ENCODE data around the gene AMPH. TPM values are rescaled to one million over a fixed set of nuclear protein-coding genes. Genes with fewer than 3 reads are reported as not detected.
A peak's percentile ranks its signal among the peaks of the same experiment; 100 is the strongest.

The AMPH gene
- total RNA-seq, 2 experiments from 2014 or later, result not detected

GRCh38 chr7:38504684-38505083, 126.5 kb downstream of the AMPH start:
- CTCF ChIA-PET, result interaction anchor here (1.2 kb wide), 1 partner anchor 105 kb away, joined by 3 read pairs; no protein-coding TSS in a partner anchor
- no peaks in the 10 kb centered on the region for H3K36me3 Mint-ChIP-seq

GRCh38 chr7:38502848-38503247, 128.3 kb downstream of the AMPH start:
- H3K27ac Mint-ChIP-seq, result no peak overlapping the region
- ATAC-seq (no peak), DNase-seq (no peak)
- H3K4me3 Mint-ChIP-seq, result no peak overlapping the region
- H3K9me3 Mint-ChIP-seq (ENCODE audit: low read depth), result no peaks in the 10 kb centered on the region
- CTCF ChIA-PET, result no interaction called here
- peaks cover 20% of the 10 kb centered on the region for H3K27me3 Mint-ChIP-seq
- H3K4me1 Mint-ChIP-seq, result no peaks in the 10 kb centered on the region
- no peaks in the 10 kb centered on the region for H3K36me3 Mint-ChIP-seq

More at GRCh38 chr7:38504684-38505083, 126.5 kb downstream of the AMPH start:
- H3K9me3 Mint-ChIP-seq (ENCODE audit: low read depth), result no peaks in the 10 kb centered on the region
- DNase-seq, result no peak
- H3K27ac Mint-ChIP-seq, result no peak overlapping the region
- no peaks in the 10 kb centered on the region for H3K4me1 Mint-ChIP-seq
- H3K27me3 Mint-ChIP-seq, result peaks cover 15% of the 10 kb centered on the region
- H3K4me3 Mint-ChIP-seq, result no peak overlapping the region
- ATAC-seq, result no peak

GRCh38 chr7:38502289-38502688, 128.9 kb downstream of the AMPH start:
- Mint-ChIP-seq H3K36me3 (no peaks in the 10 kb centered on the region), H3K27me3 (peaks cover 20% of the 10 kb centered on the region), H3K9me3 (ENCODE audit: low read depth) (no peaks in the 10 kb centered on the region), H3K27ac (no peak overlapping the region), H3K4me1 (no peaks in the 10 kb centered on the region), H3K4me3 (no peak overlapping the region)
- DNase-seq (no peak), ATAC-seq (no peak)
- CTCF ChIA-PET, result no interaction called here

- Mint-ChIP-seq H3K27ac (no peak overlapping the region), H3K27me3 (peaks cover 25% of the 10 kb centered on the region), H3K9me3 (ENCODE audit: low read depth) (no peaks in the 10 kb centered on the region), H3K36me3 (no peaks in the 10 kb centered on the region), H3K4me3 (no peak overlapping the region), H3K4me1 (no peaks in the 10 kb centered on the region)
- ATAC-seq (no peak), DNase-seq (no peak)
- CTCF ChIA-PET, result no interaction called here
These were observed 139.2 kb downstream of the AMPH start for GRCh38 chr7:38492010-38492409.

- peaks cover 3% of the 10 kb centered on the region for H3K9me3 Mint-ChIP-seq (ENCODE audit: low read depth)
- H3K4me1 Mint-ChIP-seq, result no peaks in the 10 kb centered on the region
- H3K36me3 Mint-ChIP-seq, result peaks cover 2% of the 10 kb centered on the region
- H3K27ac Mint-ChIP-seq, result no peak overlapping the region
- CTCF ChIA-PET, result no interaction called here
- DNase-seq (no peak), ATAC-seq (no peak)
- H3K27me3 Mint-ChIP-seq, result peaks cover 45% of the 10 kb centered on the region
- H3K4me3 Mint-ChIP-seq, result no peak overlapping the region
These were observed 148.7 kb downstream of the AMPH start for GRCh38 chr7:38482521-38482920.

- CTCF ChIA-PET, result no interaction called here
- no peaks in the 10 kb centered on the region for H3K4me1 Mint-ChIP-seq
- peaks cover 2% of the 10 kb centered on the region for H3K36me3 Mint-ChIP-seq
- no peak for DNase-seq
- ATAC-seq, result no peak
- H3K27ac Mint-ChIP-seq, result no peak overlapping the region
- H3K9me3 Mint-ChIP-seq (ENCODE audit: low read depth), result peaks cover 3% of the 10 kb centered on the region
- H3K27me3 Mint-ChIP-seq, result peaks cover 36% of the 10 kb centered on the region
- no peak overlapping the region for H3K4me3 Mint-ChIP-seq
These were observed 149.8 kb downstream of the AMPH start for GRCh38 chr7:38481401-38481800.

GRCh38 chr7:38478404-38478803, 152.8 kb downstream of the AMPH start:
- peaks cover 2% of the 10 kb centered on the region for H3K36me3 Mint-ChIP-seq
- no peaks in the 10 kb centered on the region for H3K4me1 Mint-ChIP-seq
- H3K4me3 Mint-ChIP-seq, result no peak overlapping the region
- ATAC-seq, result no peak
- peaks cover 18% of the 10 kb centered on the region for H3K27me3 Mint-ChIP-seq
- peaks cover 2% of the 10 kb centered on the region for H3K9me3 Mint-ChIP-seq (ENCODE audit: low read depth)
- no peak overlapping the region for H3K27ac Mint-ChIP-seq
- CTCF ChIA-PET, result no interaction called here
- DNase-seq, result no peak

GRCh38 chr7:38477333-38477732, 153.8 kb downstream of the AMPH start:
- H3K27ac Mint-ChIP-seq, result no peak overlapping the region
- H3K4me1 Mint-ChIP-seq, result no peaks in the 10 kb centered on the region
- H3K9me3 Mint-ChIP-seq (ENCODE audit: low read depth), result peaks cover 2% of the 10 kb centered on the region
- CTCF ChIA-PET, result no interaction called here
- DNase-seq (no peak), ATAC-seq (no peak)
- peaks cover 10% of the 10 kb centered on the region for H3K27me3 Mint-ChIP-seq
- no peak overlapping the region for H3K4me3 Mint-ChIP-seq
- peaks cover 2% of the 10 kb centered on the region for H3K36me3 Mint-ChIP-seq

GRCh38 chr7:38476764-38477163, 154.4 kb downstream of the AMPH start:
- peaks cover 6% of the 10 kb centered on the region for H3K27me3 Mint-ChIP-seq
- ATAC-seq (no peak), DNase-seq (no peak)
- H3K36me3 Mint-ChIP-seq, result peaks cover 2% of the 10 kb centered on the region
- CTCF ChIA-PET, result no interaction called here
- no peak overlapping the region for H3K4me3 Mint-ChIP-seq
- no peak overlapping the region for H3K27ac Mint-ChIP-seq
- no peaks in the 10 kb centered on the region for H3K4me1 Mint-ChIP-seq
- peaks cover 2% of the 10 kb centered on the region for H3K9me3 Mint-ChIP-seq (ENCODE audit: low read depth)

- ATAC-seq (no peak), DNase-seq (no peak)
- peaks cover 19% of the 10 kb centered on the region for H3K4me1 Mint-ChIP-seq
- no peak overlapping the region for H3K27ac Mint-ChIP-seq
- H3K27me3 Mint-ChIP-seq, result peaks cover 3% of the 10 kb centered on the region
- CTCF ChIA-PET, result no interaction called here
- peaks cover 4% of the 10 kb centered on the region for H3K9me3 Mint-ChIP-seq (ENCODE audit: low read depth)
- peaks cover 20% of the 10 kb centered on the region for H3K36me3 Mint-ChIP-seq
- H3K4me3 Mint-ChIP-seq, result no peak overlapping the region
These were observed 165.2 kb downstream of the AMPH start for GRCh38 chr7:38465956-38466355.

- peak overlapping the region; percentile 38 for H3K4me3 Mint-ChIP-seq
- H3K27me3 Mint-ChIP-seq, result peaks cover 3% of the 10 kb centered on the region
- ATAC-seq, result peak; percentile 90
- peaks cover 6% of the 10 kb centered on the region for H3K9me3 Mint-ChIP-seq (ENCODE audit: low read depth)
- DNase-seq, result peak; percentile 88
- H3K27ac Mint-ChIP-seq, result peak overlapping the region; percentile 90
- peaks cover 20% of the 10 kb centered on the region for H3K36me3 Mint-ChIP-seq
- H3K4me1 Mint-ChIP-seq, result peaks cover 19% of the 10 kb centered on the region
- CTCF ChIA-PET, result interaction anchor here (0.7 to 1.5 kb wide), 4 partner anchors 11 to 248 kb away, joined by 3 to 5 read pairs (median 4); no protein-coding TSS in a partner anchor
These were observed 167.6 kb downstream of the AMPH start for GRCh38 chr7:38463277-38464225.

- DNase-seq (no peak), ATAC-seq (no peak)
- peaks cover 19% of the 10 kb centered on the region for H3K4me1 Mint-ChIP-seq
- peaks cover 6% of the 10 kb centered on the region for H3K9me3 Mint-ChIP-seq (ENCODE audit: low read depth)
- no peak overlapping the region for H3K4me3 Mint-ChIP-seq
- CTCF ChIA-PET, result interaction anchor here (0.7 to 1.5 kb wide), 2 partner anchors 64 to 248 kb away, joined by 3 to 4 read pairs; no protein-coding TSS in a partner anchor
- peak overlapping the region; percentile 90 for H3K27ac Mint-ChIP-seq
- peaks cover 3% of the 10 kb centered on the region for H3K27me3 Mint-ChIP-seq
- H3K36me3 Mint-ChIP-seq, result peaks cover 20% of the 10 kb centered on the region
These were observed 168.4 kb downstream of the AMPH start for GRCh38 chr7:38462819-38463218.

GRCh38 chr7:38461887-38462286, 169.3 kb downstream of the AMPH start:
- Mint-ChIP-seq H3K27me3 (peaks cover 2% of the 10 kb centered on the region), H3K9me3 (ENCODE audit: low read depth) (peaks cover 6% of the 10 kb centered on the region), H3K36me3 (peaks cover 20% of the 10 kb centered on the region), H3K4me1 (peaks cover 19% of the 10 kb centered on the region), H3K27ac (no peak overlapping the region), H3K4me3 (no peak overlapping the region)
- DNase-seq (no peak), ATAC-seq (no peak)
- CTCF ChIA-PET, result interaction anchor here (1.0 to 1.4 kb wide), 3 partner anchors 25 to 93 kb away, joined by 3 to 4 read pairs (median 3); no protein-coding TSS in a partner anchor

GRCh38 chr7:38453826-38454225, 177.3 kb downstream of the AMPH start:
- DNase-seq (no peak), ATAC-seq (no peak)
- H3K4me3 Mint-ChIP-seq, result no peak overlapping the region
- H3K27me3 Mint-ChIP-seq, result no peaks in the 10 kb centered on the region
- peaks cover 3% of the 10 kb centered on the region for H3K36me3 Mint-ChIP-seq
- no peak overlapping the region for H3K27ac Mint-ChIP-seq
- no peaks in the 10 kb centered on the region for H3K4me1 Mint-ChIP-seq
- CTCF ChIA-PET, result interaction anchor here (0.6 kb wide), 1 partner anchor 206 kb away, joined by 3 read pairs; no protein-coding TSS in a partner anchor
- no peaks in the 10 kb centered on the region for H3K9me3 Mint-ChIP-seq (ENCODE audit: low read depth)

Measured in activated CD8-positive, alpha-beta memory T cell treated with anti-CD3 and anti-CD28 coated beads, Interleukin-2, amount 10 ng/mL, durations not matched to agents 7 days and 5 days (primary cell).